Measurements from ENCODE around the gene PGAP3. TPM values are rescaled to one million over a fixed set of nuclear protein-coding genes. Genes with fewer than 3 reads are reported as not detected.

The PGAP3 gene
- total RNA-seq, 2 donors from 2014 or later = 44.6 to 50.0 TPM

GRCh38 chr17:39629898-39630297 is 58.0 kb downstream of the PGAP3 start:
- Histone ChIP-seq H3K36me3 (no peaks in the 10 kb centered on the region), H3K27ac (peak overlapping the region; percentile 68 to 88), H3K9me3 (no peaks in the 10 kb centered on the region), H3K4me1 (replicated peaks) (peaks cover 28% of the 10 kb centered on the region), H3K27me3 (replicated peaks; ENCODE audit: insufficient read depth) (no peaks in the 10 kb centered on the region), H3K4me3 (no peak overlapping the region)
- intact Hi-C loops (cut with DNase I) = no loop called here
- 69% methylated on average over 12 of the region's 12 CpGs for WGBS
- DNase-seq (ENCODE audit: low spot score) = no peak
- TF ChIP-seq POLR2A (IDR thresholded peaks at IDR 0.05) (no peak), POLR2AphosphoS5 (IDR thresholded peaks at IDR 0.05) (no peak), CTCF (IDR thresholded peaks at IDR 0.05) (no peak)

- Histone ChIP-seq H3K27me3 (replicated peaks; ENCODE audit: insufficient read depth) (no peaks in the 10 kb centered on the region), H3K27ac (peak overlapping the region; percentile 68 to 88), H3K4me1 (replicated peaks) (peaks cover 28% of the 10 kb centered on the region), H3K4me3 (no peak overlapping the region), H3K36me3 (no peaks in the 10 kb centered on the region), H3K9me3 (no peaks in the 10 kb centered on the region)
- intact Hi-C loops (cut with DNase I) = no loop called here
- no peak for TF ChIP-seq POLR2A (IDR thresholded peaks at IDR 0.05)
- TF ChIP-seq POLR2AphosphoS5 (IDR thresholded peaks at IDR 0.05) = no peak
- TF ChIP-seq CTCF (IDR thresholded peaks at IDR 0.05) = no peak
- whole genome bisulfite sequencing = 50% methylated on average over 3 of the region's 3 CpGs
- no peak for DNase-seq (ENCODE audit: low spot score)
Observed at GRCh38 chr17:39629494-39629880, 58.4 kb downstream of the PGAP3 start.

- WGBS = 39% methylated on average over 10 of the region's 10 CpGs
- H3K27me3 ChIP-seq (replicated peaks; ENCODE audit: insufficient read depth) = no peaks in the 10 kb centered on the region
- H3K4me3 ChIP-seq = no peak overlapping the region
Observed at GRCh38 chr17:39628655-39629493, 59.0 kb downstream of the PGAP3 start.

GRCh38 chr17:39627712-39628516 is 59.9 kb downstream of the PGAP3 start:
- no peaks in the 10 kb centered on the region for H3K36me3 ChIP-seq
- WGBS = 40% methylated on average over 15 of the region's 16 CpGs
- DNase-seq (ENCODE audit: low spot score) = no peak
- H3K27me3 ChIP-seq (replicated peaks; ENCODE audit: insufficient read depth) = no peaks in the 10 kb centered on the region
- peak overlapping the region; percentile 68 to 88 for H3K27ac ChIP-seq
- TF ChIP-seq POLR2A (IDR thresholded peaks at IDR 0.05) (peak; percentile 28), POLR2AphosphoS5 (IDR thresholded peaks at IDR 0.05) (no peak)
- H3K9me3 ChIP-seq = no peaks in the 10 kb centered on the region
- peaks cover 28% of the 10 kb centered on the region for H3K4me1 ChIP-seq (replicated peaks)
- peak overlapping the region; percentile 44 to 49 for H3K4me3 ChIP-seq
- intact Hi-C loops (cut with DNase I) = no loop called here

More at GRCh38 chr17:39628655-39629493, 59.0 kb downstream of the PGAP3 start:
- Histone ChIP-seq H3K4me1 (replicated peaks) (peaks cover 28% of the 10 kb centered on the region), H3K36me3 (no peaks in the 10 kb centered on the region), H3K27ac (peak overlapping the region; percentile 68 to 88), H3K9me3 (no peaks in the 10 kb centered on the region)
- no peak for TF ChIP-seq POLR2AphosphoS5 (IDR thresholded peaks at IDR 0.05)
- peak; percentile 19 for TF ChIP-seq POLR2A (IDR thresholded peaks at IDR 0.05)
- peak in 1 of 4 experiments; percentile 15 for TF ChIP-seq CTCF (IDR thresholded peaks at IDR 0.05)
- peak; percentile 71 for DNase-seq (ENCODE audit: low spot score)
- intact Hi-C loops (cut with DNase I) = no loop called here

GRCh38 chr17:39627047-39627711 is 60.7 kb downstream of the PGAP3 start:
- under 1% methylated on average over 37 of the region's 72 CpGs for WGBS

More at GRCh38 chr17:39627047-39627711, 60.7 kb downstream of the PGAP3 start:
- peak overlapping the region; percentile 44 to 49 for H3K4me3 ChIP-seq
- no peaks in the 10 kb centered on the region for H3K9me3 ChIP-seq
- DNase-seq (ENCODE audit: low spot score) = no peak
- intact Hi-C loops (cut with DNase I) = no loop called here
- no peaks in the 10 kb centered on the region for H3K27me3 ChIP-seq (replicated peaks; ENCODE audit: insufficient read depth)
- H3K36me3 ChIP-seq = no peaks in the 10 kb centered on the region
- peak overlapping the region; percentile 68 to 88 for H3K27ac ChIP-seq
- H3K4me1 ChIP-seq (replicated peaks) = peaks cover 21% of the 10 kb centered on the region
- no peak for TF ChIP-seq POLR2AphosphoS5 (IDR thresholded peaks at IDR 0.05)
- TF ChIP-seq CTCF (IDR thresholded peaks at IDR 0.05) = no peak
- no peak for TF ChIP-seq POLR2A (IDR thresholded peaks at IDR 0.05)
